H1 (cell line): Measurements from ENCODE around the gene CS. TPM values are rescaled to one million over a fixed set of nuclear protein-coding genes. Genes with fewer than 3 reads are reported as not detected.

Experiments
- CTCF ChIA-PET: fragments of 300-600 bp; sonication (Branson Sonifier 250); formaldehyde crosslinking; loops from one replicate; lab custom pipeline; 2021; ENCODE audit not compliant: partially characterized antibody; lab: Charles Lee
- POLR2A ChIA-PET: fragments of 300-600 bp; sonication (Branson Sonifier 250); formaldehyde crosslinking; loops from one replicate; lab custom pipeline; 2021; ENCODE audit warnings: inconsistent platforms; ENCODE audit not compliant: partially characterized antibody; lab: Charles Lee
- DNase-seq, 2 experiments: peaks; one replicate each; pipeline versions ENCODE4 v3.0.0 to v3.0.0-alpha.2; 2010 to 2022; ENCODE audit warnings: low spot score in 2 of 2, low read depth in 1 of 2, mixed read lengths in 1 of 2
- FAIRE-seq: peaks from 2 replicates; lab custom pipeline; 2011; peaks lifted over from hg19 to GRCh38; lab: Jason Lieb, UNC
- H2AFZ ChIP-seq: 2 replicates; pipeline ENCODE4 v1.8.1; 2012; ENCODE audit warnings: low read length, inconsistent platforms
- H2AK5ac ChIP-seq: 2 replicates; pipeline ENCODE4 v1.6.1; 2013; ENCODE audit warnings: low read depth, low read length
- H2BK120ac ChIP-seq: replicated peaks from 2 replicates; pipeline ENCODE3; 2013; ENCODE audit warnings: low read depth, low read length, inconsistent platforms
- H2BK12ac ChIP-seq: 2 replicates; pipeline ENCODE4 v1.6.1; 2013; ENCODE audit warnings: low read depth, low read length
- H2BK15ac ChIP-seq: 2 replicates; pipeline ENCODE4 v1.6.1; 2013; ENCODE audit warnings: low read length
- H2BK20ac ChIP-seq: 2 replicates; pipeline ENCODE4 v1.6.1; 2013; ENCODE audit warnings: low read length
- H2BK5ac ChIP-seq: 2 replicates; pipeline ENCODE4 v1.6.1; 2013; ENCODE audit warnings: low read depth, low read length
- H3K14ac ChIP-seq: 2 replicates; pipeline ENCODE4 v1.6.1; 2013; ENCODE audit warnings: inconsistent platforms; ENCODE audit not compliant: insufficient read length
- H3K18ac ChIP-seq: 2 replicates; pipeline ENCODE4 v1.6.1; 2013; ENCODE audit warnings: low read length; ENCODE audit errors: extremely low read depth
- H3K23ac ChIP-seq: 2 replicates; pipeline ENCODE4 v1.6.1; 2013; ENCODE audit warnings: inconsistent platforms; ENCODE audit not compliant: insufficient read length
- H3K23me2 ChIP-seq: 2 replicates; pipeline ENCODE4 v1.6.1; 2013; ENCODE audit warnings: low read depth, low read length
- H3K27ac ChIP-seq: 2 replicates; pipeline ENCODE4 v1.6.1; 2011; ENCODE audit warnings: low read depth, low read length, inconsistent platforms
- H3K27me3 ChIP-seq, 4 experiments: replicated peaks in 1 of 4; 1 replicate in 1 of 4; 2 replicates in 3 of 4; pipeline versions ENCODE4 v1.6.1 to v1.8.1; 2011 to 2013; ENCODE audit warnings: low read length in 3 of 4, mild to moderate bottlenecking in 3 of 4, inconsistent platforms in 2 of 4, mixed read lengths in 2 of 4, moderate library complexity in 1 of 4; ENCODE audit not compliant: control insufficient read depth in 3 of 4, insufficient read depth in 3 of 4; ENCODE audit errors: extremely low read depth in 1 of 4
- H3K36me3 ChIP-seq, 4 experiments: 2 replicates each; pipeline versions ENCODE4 v1.6.1 to v1.8.1; 2011 to 2013; ENCODE audit warnings: mild to moderate bottlenecking in 4 of 4, low read length in 3 of 4, moderate library complexity in 2 of 4, control low read depth in 1 of 4, inconsistent platforms in 1 of 4; ENCODE audit not compliant: insufficient read depth in 4 of 4, control insufficient read depth in 2 of 4
- H3K4ac ChIP-seq: replicated peaks from 2 replicates; pipeline ENCODE3; 2013; ENCODE audit warnings: low read length, low read depth, mixed read lengths, inconsistent platforms; ENCODE audit not compliant: insufficient read length
- H3K4me1 ChIP-seq, 4 experiments: replicated peaks in 1 of 4; 1 replicate in 1 of 4; 2 replicates in 3 of 4; pipeline versions ENCODE4 v1.6.1 to v1.8.1; 2011 to 2013; ENCODE audit warnings: low read length in 3 of 4, inconsistent platforms in 2 of 4, mixed read lengths in 1 of 4; ENCODE audit not compliant: insufficient read depth in 4 of 4, control insufficient read depth in 3 of 4
- H3K4me2 ChIP-seq, 2 experiments: 2 replicates each; pipeline versions ENCODE4 v1.6.1 to v1.8.1; 2011 to 2013; ENCODE audit warnings: low read depth in 2 of 2, low read length in 2 of 2, control low read depth in 1 of 2, inconsistent platforms in 1 of 2, mild to moderate bottlenecking in 1 of 2; ENCODE audit not compliant: insufficient read depth in 1 of 2
- H3K4me3 ChIP-seq, 4 experiments: fragments of 200-600, 300-600 bp in 1 of 4; sonication (generic), shearing (Covaris generic), sonication (Bioruptor Twin) in 1 of 4; 2 replicates each; pipeline versions ENCODE4 v1.5.1 to v1.8.1; 2011 to 2016; ENCODE audit warnings: low read length in 4 of 4, low read depth in 3 of 4, control low read depth in 2 of 4, inconsistent platforms in 2 of 4, mild to moderate bottlenecking in 2 of 4, mixed read lengths in 1 of 4, moderate library complexity in 1 of 4; ENCODE audit not compliant: insufficient read depth in 2 of 4; ENCODE audit errors: extremely low read depth in 1 of 4
- H3K56ac ChIP-seq: replicated peaks from 2 replicates; pipeline ENCODE3; 2013; ENCODE audit warnings: low read depth, mild to moderate bottlenecking, mixed read lengths, low read length, inconsistent platforms; ENCODE audit not compliant: insufficient read length
- H3K79me1 ChIP-seq: 2 replicates; pipeline ENCODE4 v1.6.1; 2013; ENCODE audit warnings: low read depth, low read length, control low read depth
- H3K79me2 ChIP-seq, 2 experiments: 2 replicates each; pipeline versions ENCODE4 v1.6.1 to v1.8.1; 2012 to 2013; ENCODE audit warnings: low read length in 2 of 2, mild to moderate bottlenecking in 2 of 2, inconsistent platforms in 1 of 2; ENCODE audit not compliant: insufficient read depth in 2 of 2, control insufficient read depth in 1 of 2
- H3K9ac ChIP-seq, 4 experiments: replicated peaks in 1 of 4; 1 replicate in 1 of 4; 2 replicates in 3 of 4; pipeline versions ENCODE4 v1.6.1 to v1.8.1; 2011 to 2013; ENCODE audit warnings: low read depth in 3 of 4, low read length in 3 of 4, control low read depth in 2 of 4, mild to moderate bottlenecking in 2 of 4, moderate library complexity in 2 of 4, inconsistent platforms in 1 of 4; ENCODE audit errors: extremely low read depth in 1 of 4
- H3K9me3 ChIP-seq, 2 experiments: 2 replicates each; pipeline versions ENCODE4 v1.6.1 to v1.8.1; 2012 to 2013; ENCODE audit warnings: mild to moderate bottlenecking in 2 of 2, moderate library complexity in 2 of 2, control low read depth in 1 of 2, inconsistent platforms in 1 of 2, low read depth in 1 of 2, low read length in 1 of 2, mixed read lengths in 1 of 2; ENCODE audit not compliant: insufficient read depth in 2 of 2
- H4K20me1 ChIP-seq, 2 experiments: replicated peaks in 1 of 2; 2 replicates each; pipeline versions ENCODE3 to v1.8.1; 2011 to 2013; ENCODE audit warnings: inconsistent platforms in 2 of 2, low read length in 2 of 2, mild to moderate bottlenecking in 1 of 2; ENCODE audit not compliant: insufficient read depth in 2 of 2, control insufficient read depth in 1 of 2
- H4K5ac ChIP-seq: 2 replicates; pipeline ENCODE4 v1.6.1; 2013; ENCODE audit warnings: low read length, low read depth, mixed read lengths, inconsistent platforms; ENCODE audit not compliant: insufficient read length
- H4K8ac ChIP-seq: 2 replicates; pipeline ENCODE4 v1.8.0; 2013; ENCODE audit warnings: mild to moderate bottlenecking, moderate library complexity, low read length, inconsistent platforms; ENCODE audit not compliant: insufficient read depth; ENCODE audit errors: extremely low read depth
- H4K91ac ChIP-seq: replicated peaks from 2 replicates; pipeline ENCODE3; 2013; ENCODE audit warnings: low read length, mixed read lengths, inconsistent platforms; ENCODE audit not compliant: insufficient read length
- BCL11A ChIP-seq, 2 experiments: IDR thresholded peaks; one replicate each; pipeline ENCODE4 v1.6.1; 2011; ENCODE audit warnings: low read depth in 2 of 2, low read length in 2 of 2, mild to moderate bottlenecking in 2 of 2
- CTBP2 ChIP-seq: IDR thresholded peaks from 2 replicates; pipeline ENCODE4 v1.7.0; 2011; ENCODE audit warnings: borderline replicate concordance, mild to moderate bottlenecking, moderate library complexity, mixed read lengths, low read length; ENCODE audit not compliant: insufficient read depth, insufficient read length
- JUN ChIP-seq: IDR thresholded peaks from 2 replicates; pipeline ENCODE4 v1.6.1; 2011; ENCODE audit warnings: low read depth, mild to moderate bottlenecking, improper control_type of control experiment, low read length
- NRF1 ChIP-seq: IDR thresholded peaks from 2 replicates; pipeline ENCODE4 v1.6.1; 2011; ENCODE audit warnings: mild to moderate bottlenecking, low read depth, low read length, improper control_type of control experiment
- TAF1 ChIP-seq: IDR thresholded peaks from 2 replicates; pipeline ENCODE4 v1.6.1; 2011; ENCODE audit warnings: mild to moderate bottlenecking, low read depth, low read length
- WGBS, 2 experiments: shearing (Covaris generic) in 1 of 2; methylation state at CpG; one replicate each; pipeline versions ENCODE4 v1.1.6 to v1.1.7; 2013 to 2015; ENCODE audit warnings: low lambda C conversion rate in 2 of 2, mixed read lengths in 2 of 2, inconsistent platforms in 1 of 2, low coverage in 1 of 2, missing lambda C conversion rate in 1 of 2; ENCODE audit not compliant: insufficient replicate concordance in 2 of 2, insufficient coverage in 1 of 2, insufficient read length in 1 of 2; ENCODE audit errors: extremely low coverage in 1 of 2, missing lambda C conversion rate in 1 of 2; 5-methylcytosine and 5-hydroxymethylcytosine counted together
- polyA plus RNA-seq, 7 experiments: library from polyadenylated mRNA; depleted of rRNA in 3 of 7; stranded (reverse) in 5 of 7; unstranded in 2 of 7; fragments of >200 nt in 5 of 7; fragments of 200-250 nt in 2 of 7; gene quantifications; 1 replicate in 5 of 7; 2 replicates in 1 of 7; 4 replicates in 1 of 7; pipeline versions ENCODE4 v1.2.1 to v1.2.3, GENCODE V29; 2011 to 2013; ENCODE audit warnings: missing spikeins in 2 of 7, mixed read lengths in 2 of 7
- total RNA-seq: library from RNA; stranded (reverse); fragmentation: NEBNext Ultra II Directional; extraction: Animal tissue kit (Norgen Biotek cat#: 25700); gene quantifications from 2 replicates; pipeline ENCODE4 v1.2.1, GENCODE V29; 2021

CS gene
- total and polyA plus RNA-seq, 2 of the 8 experiments (the other 6 are each of a cell fraction or from before 2014, with no cell fraction given): 96.6 to 238 TPM

DNA sequence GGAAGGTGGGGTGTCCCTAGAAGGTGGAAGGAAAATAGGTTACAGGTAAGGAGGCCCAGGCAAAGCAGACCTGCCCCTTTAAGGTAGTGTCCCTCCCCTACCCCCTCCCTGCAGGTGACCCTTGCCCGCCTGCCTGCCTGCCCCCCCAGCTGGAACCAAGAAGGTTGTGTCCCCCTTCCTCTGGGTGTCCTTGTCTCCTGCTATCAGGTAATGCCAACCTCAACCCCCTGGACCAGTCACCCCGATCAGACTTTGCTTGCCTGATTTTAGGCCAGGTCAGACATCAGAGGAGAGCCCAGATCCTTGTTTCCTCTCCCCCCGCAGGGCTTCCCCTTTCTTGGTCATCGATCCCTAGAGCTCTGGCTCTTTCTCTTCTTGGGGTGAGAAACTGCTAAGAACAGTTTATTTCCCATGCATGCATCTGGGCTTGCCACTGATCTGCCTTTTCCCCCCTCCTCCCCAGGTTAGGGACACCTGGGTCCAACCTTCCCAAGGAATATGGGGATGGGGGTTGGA lies 70.2 kb downstream of the CS start, which contains the start of gene SLC39A5:
Gene SLC39A5, plus strand, starts transcription at position 136 of the 516 bp plus-strand sequence. CDS start 1,224 bp downstream, outside the sequence.
- Histone ChIP-seq H3K9ac (no peak within 1 kb of the TSS), H3K27me3 (no peaks in the 10 kb centered on the region), H3K4me1 (peaks cover 0 to 6% (median under 1%) of the 10 kb centered on the region in 4 experiments; a peak in 4 of 7 replicates), H3K36me3 (peaks cover 0 to 4% (median 1%) of the 10 kb centered on the region in 4 experiments; a peak in 1 of 8 replicates), H2BK5ac (no peak within 1 kb of the TSS), H3K23ac (no peak within 1 kb of the TSS), H3K56ac (no peak within 1 kb of the TSS), H4K20me1 (no peaks in the 10 kb centered on the region), H3K79me1 (peaks cover 2% of the 10 kb centered on the region; the same call in 1 of the 2 replicates), H3K4me3 (no peak within 1 kb of the TSS), H3K79me2 (no peaks in the 10 kb centered on the region), H2BK12ac (no peak within 1 kb of the TSS), H3K18ac (no peak within 1 kb of the TSS), H2AFZ (no peak within 1 kb of the TSS), H3K23me2 (no peaks in the 10 kb centered on the region), H3K14ac (no peak within 1 kb of the TSS), H2BK15ac (no peak within 1 kb of the TSS), H2AK5ac (0 out of 2 replicates have a peak within 1 kb of the TSS, but pooled peaks have one; percentile 24), H4K8ac (peak within 1 kb of the TSS; percentile 76; the same call in 1 of the 2 replicates), H3K4me2 (no peak within 1 kb of the TSS), H2BK120ac (no peak within 1 kb of the TSS), H4K5ac (no peak within 1 kb of the TSS), H3K27ac (no peak within 1 kb of the TSS), H3K4ac (no peak within 1 kb of the TSS), H3K9me3 (no peaks in the 10 kb centered on the region), H4K91ac (no peak within 1 kb of the TSS), H2BK20ac (no peak within 1 kb of the TSS)
- ChIA-PET CTCF (interaction anchor here (0.9 to 10.5 kb wide), 4 partner anchors 23 to 231 kb away, joined by 3 to 72 read pairs (median 4); partner anchors contain the start of gene COQ10A), POLR2A (interaction anchor here (1.0 to 3.4 kb wide), 4 partner anchors 36 to 42 kb away, joined by 3 to 11 read pairs (median 4); partner anchors contain the start of gene SMARCC2)
- WGBS, 2 experiments: 90% methylated on average over 3 of the region's 4 CpGs; no CpG with 5 or more reads in 1 of the 2 experiments
- DNase-seq (no peak), FAIRE-seq (no peak)
- TF ChIP-seq BCL11A (IDR thresholded peaks at IDR 0.05; ENCODE audit: low read depth in 2 of 2, low read length in 2 of 2) (no peak), CTBP2 (no peak), NRF1 (no peak), JUN (no peak), TAF1 (no peak)
